ENCODE results near the gene MLPH.

The MLPH gene

DNA sequence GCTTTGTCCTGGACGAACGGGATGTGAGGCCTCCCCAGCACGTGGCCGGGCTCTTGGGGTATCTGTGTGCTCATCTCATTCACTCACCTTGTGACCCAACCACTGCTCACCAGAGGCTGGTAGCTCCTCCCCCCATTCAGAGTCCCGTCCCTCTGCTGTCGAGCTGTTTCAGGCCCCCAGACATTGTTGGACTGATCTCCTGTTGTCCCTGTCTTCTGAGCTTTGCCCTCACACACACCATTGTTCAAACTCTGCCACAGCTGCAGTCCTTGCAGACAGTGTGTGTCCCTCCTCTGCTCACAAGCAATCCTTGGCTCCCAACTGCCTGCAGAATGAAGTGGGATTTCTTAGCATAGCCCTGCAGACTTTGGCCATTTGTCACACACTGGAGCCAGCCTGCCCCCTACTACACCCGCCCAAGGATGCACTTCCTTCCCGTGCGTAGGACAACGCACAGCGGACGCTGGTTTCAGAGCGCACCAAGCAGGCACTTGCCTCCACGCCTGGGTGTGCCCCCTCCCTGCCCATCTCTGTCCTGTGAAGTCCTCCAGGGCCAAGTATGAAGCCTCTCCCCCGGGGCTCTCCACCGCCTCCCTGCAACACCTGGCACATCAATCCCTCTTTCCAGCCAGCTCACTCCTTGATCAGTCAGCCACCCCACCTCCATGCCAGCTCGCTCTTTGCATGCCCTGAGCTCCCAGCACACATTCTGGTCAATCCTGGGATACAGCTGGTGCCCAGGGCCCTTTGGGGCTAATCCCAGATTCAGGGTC is 62.8 kb downstream of the MLPH start:
- no peak for DNase-seq

- no peak for DNase-seq
These were observed 64.1 kb downstream of the MLPH start for GRCh38 chr2:237551071-237551574.

- no peak for DNase-seq
These were observed 65.9 kb downstream of the MLPH start for GRCh38 chr2:237552908-237553307.

GRCh38 chr2:237553948-237554347 is 66.9 kb downstream of the MLPH start:
- no peak for DNase-seq

DNA sequence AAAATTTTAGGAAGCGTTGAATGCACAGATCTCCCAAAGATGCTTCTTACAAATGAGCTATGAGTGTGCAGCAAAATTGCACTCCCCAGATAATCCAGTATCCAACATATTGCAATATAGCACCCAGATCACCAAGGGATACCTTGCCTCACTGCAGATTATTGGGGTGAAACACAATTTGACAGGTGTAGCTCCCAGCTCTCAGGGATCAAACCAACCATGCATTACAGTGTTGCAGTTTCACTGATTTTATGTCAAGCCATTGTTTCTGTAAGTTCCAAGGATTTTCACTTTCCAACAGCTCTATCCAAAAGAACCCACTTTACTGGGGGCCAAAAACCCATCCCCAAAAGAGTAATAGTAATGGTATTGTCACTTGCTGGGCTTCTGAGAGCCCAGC is 68.5 kb downstream of the MLPH start:
- DNase-seq = no peak

DNA sequence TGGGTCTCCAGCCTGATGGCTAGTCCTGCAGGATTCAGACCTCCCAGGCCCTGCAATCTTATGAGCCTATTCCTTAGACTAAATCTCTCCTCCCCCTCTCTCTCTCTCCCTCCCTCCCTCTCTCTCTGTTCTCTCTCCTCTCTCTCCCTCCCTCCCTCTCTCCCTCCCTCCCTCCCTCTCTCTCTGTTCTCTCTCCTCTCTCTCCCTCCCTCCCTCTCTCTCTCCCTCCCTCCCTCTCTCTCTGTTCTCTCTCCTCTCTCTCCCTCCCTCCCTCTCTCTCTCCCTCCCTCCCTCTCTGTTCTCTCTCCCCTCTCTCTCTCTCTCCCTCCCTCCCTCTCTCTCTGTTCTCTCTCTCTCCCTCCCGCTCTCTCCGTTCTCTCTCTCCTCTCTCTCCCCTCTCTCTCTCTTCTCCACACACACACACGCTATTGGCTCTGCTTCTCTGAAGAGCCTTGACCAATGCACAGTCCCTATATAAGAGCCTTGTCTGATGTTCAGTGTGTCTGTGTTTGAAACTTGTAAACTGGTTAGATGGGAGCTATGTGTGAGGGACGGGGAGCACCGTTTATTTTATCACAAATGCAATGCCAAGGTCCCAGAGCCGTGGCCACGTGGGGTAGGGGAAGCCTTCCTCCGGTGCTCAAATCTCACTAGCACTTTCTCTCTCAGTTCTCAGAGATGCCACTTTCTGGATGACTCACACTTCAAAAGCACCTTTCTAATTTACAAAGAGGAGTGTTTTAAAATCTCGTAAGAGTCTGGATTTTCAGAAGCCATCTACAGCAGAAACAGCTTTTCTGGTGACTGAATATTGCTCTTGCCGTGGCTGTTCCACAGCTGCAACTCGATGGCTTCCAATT is 70.0 kb downstream of the MLPH start:
- DNase-seq = no peak

DNA sequence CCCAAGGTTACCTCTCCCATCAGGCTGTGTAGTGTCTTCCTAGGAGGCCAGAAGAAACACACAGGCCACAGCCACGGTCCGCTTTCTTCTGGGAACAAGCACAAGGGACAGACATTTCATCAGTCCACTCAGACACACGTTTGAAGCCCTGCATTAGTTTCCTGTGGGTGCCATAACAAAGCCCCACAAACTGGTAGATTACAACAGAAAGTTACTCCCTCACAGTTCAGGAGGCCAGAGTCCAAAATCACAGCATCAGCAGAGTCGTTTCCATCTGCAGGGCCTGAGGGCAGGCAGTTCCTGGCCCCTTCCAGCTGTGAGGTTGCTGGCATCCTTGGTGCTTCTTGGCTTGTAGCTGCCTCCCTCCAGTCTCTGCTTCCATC is 70.6 kb downstream of the MLPH start:
- no peak for DNase-seq

DNA sequence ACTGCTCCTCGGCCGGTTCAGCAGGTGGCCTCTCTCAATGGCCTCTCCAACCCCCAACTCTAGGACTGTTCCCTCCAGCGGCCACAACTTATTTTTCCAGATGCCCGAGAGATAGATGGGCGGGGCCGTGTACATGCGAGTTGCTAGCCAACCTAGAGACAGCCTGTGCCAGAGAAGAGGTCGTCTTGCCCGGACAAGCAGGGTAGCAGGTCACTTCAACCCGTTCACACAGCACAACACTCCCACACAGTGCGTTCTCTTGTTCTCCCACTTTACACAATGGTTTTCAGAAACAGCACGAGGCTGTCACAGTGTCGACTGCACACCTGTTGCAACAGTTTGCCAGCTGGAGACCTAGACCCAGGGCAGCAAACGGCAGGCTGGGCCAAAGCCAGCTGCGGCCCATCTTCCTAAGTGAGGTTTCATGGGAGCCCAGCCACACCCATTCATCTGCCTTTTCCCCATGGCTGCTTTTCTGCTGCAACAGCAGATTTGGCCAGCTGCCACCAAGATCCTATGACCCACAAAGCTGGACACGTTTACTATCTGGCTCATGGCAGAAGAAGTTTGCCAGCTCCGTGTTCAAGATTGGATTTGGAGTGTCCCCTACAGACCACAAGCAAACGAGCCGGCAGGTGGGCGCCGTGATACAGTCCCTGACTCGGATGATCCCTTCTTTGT is 72.0 kb downstream of the MLPH start:
- DNase-seq = peak; percentile 51

- DNase-seq = no peak
These were observed 74.2 kb downstream of the MLPH start for GRCh38 chr2:237561221-237561620.

- DNase-seq = no peak
These were observed 76.8 kb downstream of the MLPH start for GRCh38 chr2:237563816-237564215.

GRCh38 chr2:237564526-237565131 is 77.6 kb downstream of the MLPH start:
- no peak for DNase-seq

DNA sequence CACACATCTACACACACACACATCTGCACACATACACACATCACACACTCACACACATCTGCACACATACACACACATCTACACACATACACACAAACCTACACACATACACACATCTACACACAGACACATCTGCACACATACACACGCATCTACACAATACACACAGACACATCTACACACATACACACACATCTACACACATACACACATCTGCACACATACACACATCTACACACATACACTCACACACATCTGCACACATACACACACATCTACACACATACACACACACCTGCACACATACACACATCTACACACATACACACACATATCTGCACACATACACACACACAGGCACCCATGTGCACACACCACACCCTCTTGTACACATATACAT is 78.9 kb downstream of the MLPH start:
- no peak for DNase-seq

DNA sequence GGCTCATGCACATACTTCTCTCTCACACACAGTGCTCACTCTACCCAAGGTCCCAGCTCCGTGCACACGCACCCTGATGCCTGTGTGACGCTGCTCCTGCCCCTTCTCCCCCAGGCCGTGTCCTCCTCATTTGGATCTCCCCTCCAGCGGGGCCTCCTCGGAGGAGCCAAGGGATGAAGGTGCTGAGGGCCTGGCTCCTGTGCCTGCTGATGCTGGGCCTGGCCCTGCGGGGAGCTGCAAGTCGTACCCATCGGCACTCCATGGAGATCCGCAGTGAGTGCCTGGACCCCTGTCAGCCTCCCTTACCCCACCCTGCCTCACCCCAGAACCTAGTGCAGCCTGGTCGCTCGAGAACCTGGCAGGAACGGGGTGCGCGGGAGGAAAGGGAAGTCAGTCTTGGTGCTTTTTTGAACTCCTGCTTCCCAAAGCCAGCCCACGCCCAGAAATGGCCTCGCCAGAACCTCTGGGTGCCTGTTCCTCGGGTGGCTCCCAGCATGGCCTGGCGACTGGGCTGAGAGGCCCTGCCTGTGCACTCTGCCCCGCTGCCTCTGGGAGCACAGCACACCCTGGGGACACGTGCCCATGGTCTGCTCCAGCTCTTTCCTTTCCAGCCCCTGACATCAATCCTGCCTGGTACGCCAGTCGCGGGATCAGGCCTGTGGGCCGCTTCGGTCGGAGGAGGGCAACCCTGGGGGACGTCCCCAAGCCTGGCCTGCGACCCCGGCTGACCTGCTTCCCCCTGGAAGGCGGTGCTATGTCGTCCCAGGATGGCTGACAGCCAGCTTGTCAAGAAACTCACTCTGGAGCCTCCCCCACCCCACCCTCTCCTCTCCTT is 79.6 kb downstream of the MLPH start, which contains the start of gene PRLH:
Gene PRLH (plus strand): TSS at position 174 of the 835 bp plus-strand sequence. CDS start 0 bp downstream, at position 174.
- no peak for DNase-seq

GRCh38 chr2:237567276-237568029 is 80.4 kb downstream of the MLPH start:
- no peak for DNase-seq

DNA sequence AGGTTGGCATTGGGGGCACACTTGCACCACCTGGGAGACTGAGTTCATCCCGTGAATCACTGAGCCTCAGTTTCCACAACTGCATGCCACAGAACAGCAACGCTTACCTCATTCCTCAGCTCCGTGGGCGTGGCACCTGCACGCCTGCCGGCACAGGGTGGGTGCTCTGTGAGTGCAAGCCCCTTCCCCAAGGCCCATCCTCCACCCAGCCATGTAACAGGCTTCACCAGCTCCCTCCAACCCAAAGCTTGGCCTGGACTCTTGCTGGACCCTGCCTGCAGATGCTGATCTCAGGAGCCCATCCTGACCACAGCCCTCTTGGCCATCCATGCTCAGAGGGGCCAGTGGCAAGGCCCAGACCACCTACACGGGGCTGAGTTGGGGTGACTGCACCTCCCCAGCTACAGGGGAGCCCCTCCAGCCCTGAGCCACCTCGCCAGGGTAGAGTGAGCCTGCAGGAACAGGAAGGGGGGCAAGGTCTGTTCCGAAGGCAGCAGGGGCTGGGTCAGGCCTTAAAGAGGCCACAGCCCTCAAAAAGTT is 81.1 kb downstream of the MLPH start:
- no peak for DNase-seq

GRCh38 chr2:237569041-237569440 is 82.0 kb downstream of the MLPH start:
- DNase-seq = no peak

DNA sequence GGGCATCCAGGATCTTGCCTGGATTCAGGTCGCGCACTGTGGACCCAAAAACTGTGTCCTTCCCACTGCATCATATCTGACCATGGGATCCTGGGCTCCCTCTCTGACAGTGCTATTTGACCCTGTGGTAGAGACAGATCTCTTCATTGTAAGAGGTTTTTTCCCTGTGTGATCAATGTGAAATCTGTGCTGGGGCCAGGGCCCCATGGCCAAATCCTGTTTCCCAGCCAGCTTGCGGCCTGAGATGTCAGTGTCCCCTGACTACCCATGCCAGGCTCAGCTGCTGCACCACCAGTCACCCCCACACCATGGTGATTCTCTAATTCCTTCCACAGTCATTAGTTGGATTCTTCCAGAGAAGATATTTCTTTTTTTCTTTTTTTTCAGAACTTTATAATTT is 82.8 kb downstream of the MLPH start:
- DNase-seq = no peak

DNA sequence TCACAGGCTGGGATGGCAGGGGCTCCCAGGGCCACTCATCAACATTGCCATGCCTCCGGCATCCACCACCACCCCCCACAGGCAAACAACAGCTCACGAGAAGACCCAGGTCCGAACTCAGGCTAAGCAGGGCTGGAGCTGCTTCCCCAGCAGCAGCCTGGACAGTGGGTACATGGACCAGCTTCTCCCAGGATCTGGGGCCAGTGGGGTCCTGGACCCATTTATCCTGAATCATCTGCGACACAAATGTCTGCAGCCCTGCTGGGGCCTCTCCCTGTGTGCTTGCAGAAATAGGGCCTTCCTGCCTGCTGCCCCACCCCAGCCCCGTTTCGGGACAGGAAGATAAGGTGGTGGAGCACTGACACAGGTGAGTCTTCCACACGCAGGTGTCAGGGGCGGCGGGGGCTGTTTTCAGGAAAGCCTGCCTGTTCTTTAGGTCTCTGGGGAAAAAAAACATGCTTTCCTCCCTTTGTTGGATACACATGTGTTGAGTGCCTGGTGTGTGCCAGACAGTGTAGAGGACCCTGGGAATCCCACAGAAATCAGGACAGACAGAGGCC is 83.8 kb downstream of the MLPH start:
- no peak for DNase-seq

- DNase-seq = no peak
These were observed 84.5 kb downstream of the MLPH start for GRCh38 chr2:237571551-237571950.

DNA sequence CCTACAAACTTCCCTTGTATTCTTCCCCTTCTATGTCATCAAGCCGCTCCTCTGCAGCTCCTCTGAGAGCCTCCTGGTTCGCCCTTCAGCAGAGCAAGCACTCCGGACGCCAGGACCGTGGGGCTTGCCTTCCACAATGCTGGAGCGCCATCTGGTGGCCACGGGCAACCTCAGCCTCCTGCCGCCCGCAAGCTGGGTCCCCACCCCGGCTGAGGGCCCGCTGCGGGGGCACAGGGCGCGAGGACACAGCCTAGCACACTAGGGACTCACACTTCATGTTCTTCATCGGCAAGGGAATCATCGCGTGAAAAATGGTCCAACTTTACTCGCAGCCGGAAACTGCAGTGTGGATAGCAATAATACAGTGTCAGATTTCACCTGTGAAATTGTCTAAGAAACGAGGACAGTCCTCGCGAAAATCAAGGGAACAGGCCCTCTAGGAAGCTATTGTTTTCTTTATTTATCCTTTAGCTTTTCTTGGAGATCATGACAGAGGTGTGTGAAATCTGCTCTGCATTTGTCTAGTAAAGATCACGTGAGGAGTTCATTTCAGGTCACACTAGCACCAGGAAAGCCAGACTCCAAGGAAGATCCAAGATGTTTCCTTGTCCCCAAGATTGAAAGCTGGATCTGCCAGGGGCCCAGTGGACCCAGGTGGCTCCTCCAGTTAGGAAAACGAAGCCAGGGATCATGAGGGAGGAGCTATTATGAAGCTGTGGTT is 85.1 kb downstream of the MLPH start:
- DNase-seq = peak; percentile 62

All from NCI-H2171 (cell line).